Uterus (tissue), 4 donors: ENCODE measurements around the gene QPCTL. TPM values are rescaled to one million over a fixed set of nuclear protein-coding genes. Genes with fewer than 3 reads are reported as not detected.
"Not testable (repeated sequence)": the region's sequence is repeated elsewhere in the genome, so short reads cannot be mapped to it uniquely, and the experiment has no call there.

Source experiments
- DNase-seq, 2 donors: peaks; one replicate each; pipeline ENCODE4 v3.0.0-alpha.2; 2019 to 2020
- H3K27ac ChIP-seq, 2 donors: fragments of 200-600 bp; sonication (generic); 1 replicate in 1 of 2; 2 replicates in 1 of 2; pipeline ENCODE4 v1.5.1; 2016 to 2018
- H3K27me3 ChIP-seq, 2 donors: fragments of 200-600 bp; sonication (generic); one replicate each; pipeline ENCODE4 v1.5.1; 2018 to 2019; ENCODE audit warnings: control low read depth in 1 of 2
- H3K36me3 ChIP-seq, 2 donors: fragments of 200-600 bp; sonication (generic); one replicate each; pipeline ENCODE4 v1.5.1; 2019; ENCODE audit warnings: control low read depth in 1 of 2
- H3K4me1 ChIP-seq, 2 donors: fragments of 200-600 bp; sonication (generic); one replicate each; pipeline ENCODE4 v1.5.1; 2018 to 2019; ENCODE audit warnings: control low read depth in 1 of 2
- H3K4me3 ChIP-seq, 2 donors: fragments of 200-600 bp; sonication (generic); 1 replicate in 1 of 2; 2 replicates in 1 of 2; pipeline ENCODE4 v1.5.1; 2018 to 2019; ENCODE audit warnings: mild to moderate bottlenecking in 1 of 2
- H3K9me3 ChIP-seq, 2 donors: fragments of 200-600 bp; sonication (generic); one replicate each; pipeline ENCODE4 v1.5.1; 2019; ENCODE audit warnings: control low read depth in 1 of 2
- POLR2A ChIP-seq, 2 donors: fragments of 450-650 bp; IDR thresholded peaks; one replicate each; pipeline ENCODE4 v1.6.1; 2016; ENCODE audit warnings: antibody characterized with exemption in 2 of 2, mild to moderate bottlenecking in 1 of 2, moderate library complexity in 1 of 2
- intact Hi-C: fragments of 100-400 bp; cut with DNase I; formaldehyde crosslinking; loops from one replicate; pipeline ENCODE4 v1.15.1; 2023; ENCODE audit warnings: low total_unique reads
- total RNA-seq, 4 donors: library from RNA; depleted of rRNA in 3 of 4; stranded (reverse); fragments of >200 nt in 3 of 4; gene quantifications; one replicate each; pipeline versions ENCODE4 v1.1.0 to v1.2.4, GENCODE V29; 2014 to 2023
- TF ChIP-seq, protein P1 (sequence below), 4 experiments: fragments of 200-600 bp in 2 of 4; fragments of 450-650 bp in 2 of 4; sonication (generic) in 2 of 4; IDR thresholded peaks; one replicate each; pipeline ENCODE4 v1.5.1; 2016 to 2019; ENCODE audit warnings: antibody characterized with exemption in 4 of 4, mild to moderate bottlenecking in 2 of 4, moderate library complexity in 1 of 4
- donor health status: DM: yes; HTN: yes; CAD: no.

The QPCTL gene
- total RNA-seq, 4 donors from 2014 or later = 6.5 to 18.2 (median 9.5) TPM; not detected in 1

DNA sequence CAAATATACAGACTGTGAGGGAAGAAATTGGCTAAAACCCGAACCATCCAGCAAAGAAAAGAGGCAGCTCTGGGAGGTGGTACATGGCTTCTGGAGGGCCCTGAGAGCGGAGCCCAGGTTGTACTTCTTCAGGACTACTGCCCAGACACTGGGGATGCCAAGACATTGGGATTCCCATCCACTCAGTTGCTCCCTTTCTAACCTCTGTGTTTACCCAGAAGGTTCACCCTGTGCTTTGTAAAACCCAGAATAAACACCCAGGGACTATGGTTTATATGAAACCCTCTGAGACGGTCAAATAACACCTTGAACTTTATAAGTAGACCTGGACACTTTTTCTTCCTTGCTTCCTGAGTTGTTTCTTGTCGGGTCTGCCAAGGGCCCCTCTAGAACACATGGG is 50.5 kb downstream of the QPCTL start:
- DNase-seq = no peak
- no peak overlapping the region for H3K27ac ChIP-seq

DNA sequence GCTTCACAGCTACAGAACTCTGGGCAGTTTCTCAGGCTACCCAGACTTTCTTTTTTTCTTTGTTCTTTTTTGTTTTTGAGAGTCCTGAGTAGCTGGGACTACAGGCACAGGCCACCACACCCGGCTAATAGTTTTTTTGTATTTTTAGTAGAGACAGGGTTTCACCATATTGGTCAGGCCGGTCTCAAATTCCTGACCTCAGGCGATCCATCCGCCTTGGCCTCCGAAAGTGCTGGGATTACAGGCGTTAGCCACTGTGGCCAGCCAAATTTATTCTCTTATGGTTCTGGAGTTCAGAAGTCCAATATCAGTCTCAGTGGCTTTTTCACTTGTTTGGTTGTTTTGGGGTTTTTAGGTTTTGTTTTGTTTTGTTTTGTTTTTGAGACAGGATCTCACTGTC is 53.1 kb downstream of the QPCTL start:
- H3K27ac ChIP-seq = no peak overlapping the region
- TF ChIP-seq, protein P1, sequence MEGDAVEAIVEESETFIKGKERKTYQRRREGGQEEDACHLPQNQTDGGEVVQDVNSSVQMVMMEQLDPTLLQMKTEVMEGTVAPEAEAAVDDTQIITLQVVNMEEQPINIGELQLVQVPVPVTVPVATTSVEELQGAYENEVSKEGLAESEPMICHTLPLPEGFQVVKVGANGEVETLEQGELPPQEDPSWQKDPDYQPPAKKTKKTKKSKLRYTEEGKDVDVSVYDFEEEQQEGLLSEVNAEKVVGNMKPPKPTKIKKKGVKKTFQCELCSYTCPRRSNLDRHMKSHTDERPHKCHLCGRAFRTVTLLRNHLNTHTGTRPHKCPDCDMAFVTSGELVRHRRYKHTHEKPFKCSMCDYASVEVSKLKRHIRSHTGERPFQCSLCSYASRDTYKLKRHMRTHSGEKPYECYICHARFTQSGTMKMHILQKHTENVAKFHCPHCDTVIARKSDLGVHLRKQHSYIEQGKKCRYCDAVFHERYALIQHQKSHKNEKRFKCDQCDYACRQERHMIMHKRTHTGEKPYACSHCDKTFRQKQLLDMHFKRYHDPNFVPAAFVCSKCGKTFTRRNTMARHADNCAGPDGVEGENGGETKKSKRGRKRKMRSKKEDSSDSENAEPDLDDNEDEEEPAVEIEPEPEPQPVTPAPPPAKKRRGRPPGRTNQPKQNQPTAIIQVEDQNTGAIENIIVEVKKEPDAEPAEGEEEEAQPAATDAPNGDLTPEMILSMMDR (IDR thresholded peaks at IDR 0.05) = no peak
- no peak for TF ChIP-seq POLR2A (IDR thresholded peaks at IDR 0.05)
- no peaks in the 10 kb centered on the region for H3K4me1 ChIP-seq
- H3K27me3 ChIP-seq = no peaks in the 10 kb centered on the region
- no peaks in the 10 kb centered on the region for H3K36me3 ChIP-seq
- H3K9me3 ChIP-seq = no peaks in the 10 kb centered on the region
- H3K4me3 ChIP-seq = no peak overlapping the region
- no peak for DNase-seq
- intact Hi-C loops = no loop called here

More for the DNA sequence above, 50.5 kb downstream of the QPCTL start:
- H3K9me3 ChIP-seq = no peaks in the 10 kb centered on the region
- no peaks in the 10 kb centered on the region for H3K36me3 ChIP-seq
- TF ChIP-seq, protein P1 (IDR thresholded peaks at IDR 0.05) = no peak
- TF ChIP-seq POLR2A (IDR thresholded peaks at IDR 0.05) = no peak
- no peaks in the 10 kb centered on the region for H3K4me1 ChIP-seq
- no peak overlapping the region for H3K4me3 ChIP-seq
- H3K27me3 ChIP-seq = no peaks in the 10 kb centered on the region
- intact Hi-C loops = no loop called here

DNA sequence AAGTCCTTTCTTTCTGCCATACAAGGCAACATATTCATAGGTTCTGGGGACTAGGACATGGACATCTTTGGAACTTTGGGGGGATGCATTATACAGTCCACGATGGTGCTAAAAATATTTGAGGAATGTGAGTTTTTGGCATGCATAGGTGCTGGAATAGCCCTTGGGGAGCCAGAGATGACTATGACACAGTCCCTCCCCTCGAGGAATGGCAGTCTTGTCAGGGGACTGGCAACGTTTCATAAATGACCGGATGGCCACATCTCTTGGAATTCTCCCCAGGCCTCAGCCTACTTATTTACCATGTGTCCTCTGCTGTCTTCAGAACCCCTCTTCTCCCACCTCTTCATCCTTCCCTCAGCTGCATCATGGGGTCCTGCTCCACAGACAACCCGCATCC is 54.4 kb downstream of the QPCTL start:
- intact Hi-C loops = no loop called here
- H3K36me3 ChIP-seq = no peaks in the 10 kb centered on the region
- H3K27me3 ChIP-seq = no peaks in the 10 kb centered on the region
- TF ChIP-seq, protein P1 (IDR thresholded peaks at IDR 0.05) = no peak
- no peak for TF ChIP-seq POLR2A (IDR thresholded peaks at IDR 0.05)
- H3K4me3 ChIP-seq = no peak overlapping the region
- no peaks in the 10 kb centered on the region for H3K9me3 ChIP-seq
- H3K4me1 ChIP-seq = no peaks in the 10 kb centered on the region
- no peak overlapping the region for H3K27ac ChIP-seq
- DNase-seq = no peak

DNA sequence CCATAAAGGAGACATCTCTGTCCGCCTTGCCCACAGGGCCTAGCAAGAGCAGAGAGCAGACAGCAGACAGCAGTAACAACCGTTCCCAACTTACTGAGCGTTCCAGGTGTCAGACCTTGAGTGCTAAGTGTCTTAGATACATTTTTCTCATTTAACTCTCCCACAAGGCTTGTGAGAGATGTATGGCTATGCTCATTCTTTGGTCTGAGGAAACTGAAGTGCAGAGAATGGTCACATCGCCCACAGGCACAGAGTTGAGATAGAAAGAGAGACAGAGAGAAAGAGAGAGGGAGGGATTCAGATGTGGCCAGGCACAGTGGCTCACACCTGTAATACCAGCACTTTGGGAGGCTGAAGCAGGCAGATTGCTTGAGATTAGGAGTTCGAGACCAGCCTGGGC is 55.0 kb downstream of the QPCTL start:
- TF ChIP-seq, protein P1 (IDR thresholded peaks at IDR 0.05) = no peak
- no peak for TF ChIP-seq POLR2A (IDR thresholded peaks at IDR 0.05)
- Histone ChIP-seq H3K27ac (no peak overlapping the region), H3K36me3 (no peaks in the 10 kb centered on the region), H3K4me1 (no peaks in the 10 kb centered on the region), H3K27me3 (no peaks in the 10 kb centered on the region), H3K9me3 (no peaks in the 10 kb centered on the region), H3K4me3 (no peak overlapping the region)
- DNase-seq = no peak
- intact Hi-C loops = no loop called here

DNA sequence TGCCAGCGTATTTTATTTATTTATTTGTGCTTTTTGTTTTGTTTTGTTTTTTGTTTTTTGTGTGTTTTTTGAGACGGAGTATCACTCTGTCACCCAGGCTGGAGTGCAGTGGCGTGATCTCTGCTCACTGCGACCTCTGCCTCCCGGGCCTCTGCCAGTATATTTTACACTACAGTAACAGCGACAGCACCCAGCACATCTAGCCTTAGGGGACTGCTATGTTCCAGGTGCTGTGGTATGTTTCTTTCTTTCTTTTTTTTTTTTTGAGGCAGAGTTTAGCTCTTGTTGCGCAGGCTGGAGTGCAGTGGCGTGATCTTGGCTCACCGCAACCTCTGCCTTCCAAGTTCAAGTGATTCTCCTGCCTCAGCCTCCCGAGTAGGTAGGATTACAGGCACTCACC is 59.0 kb downstream of the QPCTL start:
- H3K36me3 ChIP-seq, H3K27me3 ChIP-seq, intact Hi-C loops, DNase-seq, H3K4me1 ChIP-seq, H3K27ac ChIP-seq, H3K4me3 ChIP-seq, H3K9me3 ChIP-seq: not testable (repeated sequence)

DNA sequence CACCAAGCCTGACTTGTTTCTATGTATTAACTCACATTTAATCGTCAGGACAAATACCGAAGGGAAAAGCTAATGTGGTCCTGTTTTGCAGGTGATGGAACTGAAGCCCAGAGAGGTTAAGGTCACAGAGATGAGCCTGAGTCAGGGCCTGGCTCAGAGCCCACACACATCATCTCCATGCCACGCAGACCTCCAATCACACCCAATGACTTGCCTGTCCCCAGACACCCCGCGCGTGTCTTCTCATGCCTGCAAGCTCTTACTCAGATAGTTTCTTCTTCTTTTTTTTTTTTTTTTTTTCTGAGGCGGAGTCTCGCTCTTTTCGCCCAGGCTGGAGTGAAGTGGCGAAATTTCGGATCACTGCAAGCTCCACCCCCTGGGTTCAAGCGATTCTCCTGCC is 60.2 kb downstream of the QPCTL start:
- DNase-seq = no peak
- no peak overlapping the region for H3K4me3 ChIP-seq
- no peaks in the 10 kb centered on the region for H3K27me3 ChIP-seq
- intact Hi-C loops = no loop called here
- TF ChIP-seq, protein P1 (IDR thresholded peaks at IDR 0.05) = no peak
- no peak overlapping the region for H3K27ac ChIP-seq
- H3K4me1 ChIP-seq = no peaks in the 10 kb centered on the region
- no peaks in the 10 kb centered on the region for H3K36me3 ChIP-seq
- H3K9me3 ChIP-seq = no peaks in the 10 kb centered on the region
